Neuronal stem cell (in vitro differentiated cells): ENCODE measurements around the gene ZNF334.

Source experiments
- DNase-seq: peaks from one replicate; pipeline ENCODE4 v3.0.0-alpha.2; 2013; ENCODE audit warnings: low spot score
- H2AFZ ChIP-seq: one replicate; pipeline ENCODE4 v1.6.1; 2013; ENCODE audit warnings: mild to moderate bottlenecking, low read length, inconsistent platforms
- H2AK5ac ChIP-seq: 2 replicates; pipeline ENCODE4 v1.6.1; 2013; ENCODE audit warnings: low read depth, mild to moderate bottlenecking, inconsistent platforms, low read length, moderate library complexity, mixed read lengths
- H2BK120ac ChIP-seq: 2 replicates; pipeline ENCODE4 v1.6.1; 2013; ENCODE audit warnings: low read depth, mild to moderate bottlenecking, inconsistent platforms, low read length, moderate library complexity, mixed read lengths
- H2BK12ac ChIP-seq: one replicate; pipeline ENCODE4 v1.6.1; 2013; ENCODE audit warnings: low read length, inconsistent platforms
- H2BK15ac ChIP-seq: 2 replicates; pipeline ENCODE4 v1.6.1; 2013; ENCODE audit warnings: mild to moderate bottlenecking, low read length, inconsistent platforms, mixed read lengths
- H2BK5ac ChIP-seq: one replicate; pipeline ENCODE4 v1.6.1; 2013; ENCODE audit warnings: inconsistent platforms, mild to moderate bottlenecking, low read length, moderate library complexity
- H3K14ac ChIP-seq: one replicate; pipeline ENCODE4 v1.6.1; 2013; ENCODE audit warnings: low read length, inconsistent platforms
- H3K18ac ChIP-seq: 2 replicates; pipeline ENCODE4 v1.6.1; 2013; ENCODE audit warnings: low read length, inconsistent platforms
- H3K23ac ChIP-seq: 2 replicates; pipeline ENCODE4 v1.6.1; 2013; ENCODE audit warnings: low read depth, mild to moderate bottlenecking, mixed read lengths, low read length, inconsistent platforms; ENCODE audit not compliant: poor library complexity
- H3K27ac ChIP-seq: replicated peaks from 3 replicates; pipeline ENCODE4 v1.5.1; 2013; ENCODE audit warnings: low read length, inconsistent platforms
- H3K27me3 ChIP-seq, 3 experiments: 2 replicates each; pipeline ENCODE4 v1.6.1; 2013; ENCODE audit warnings: low read length in 3 of 3, mild to moderate bottlenecking in 2 of 3, inconsistent platforms in 1 of 3, low read depth in 1 of 3, mixed read lengths in 1 of 3, moderate library complexity in 1 of 3; ENCODE audit not compliant: control insufficient read depth in 3 of 3, insufficient read depth in 3 of 3
- H3K36me3 ChIP-seq, 2 donors: replicated peaks in 1 of 2; 2 replicates each; pipeline ENCODE4 v1.6.1; 2013; ENCODE audit warnings: low read length in 2 of 2; ENCODE audit not compliant: control insufficient read depth in 2 of 2, insufficient read depth in 2 of 2
- H3K4ac ChIP-seq: 2 replicates; pipeline ENCODE4 v1.6.1; 2013; ENCODE audit warnings: inconsistent platforms, mild to moderate bottlenecking, low read length, moderate library complexity
- H3K4me1 ChIP-seq, 2 donors: 1 replicate in 1 of 2; 2 replicates in 1 of 2; pipeline ENCODE4 v1.6.1; 2013; ENCODE audit warnings: low read length in 2 of 2, low read depth in 1 of 2; ENCODE audit not compliant: control insufficient read depth in 2 of 2, insufficient read depth in 1 of 2
- H3K4me2 ChIP-seq: one replicate; pipeline ENCODE4 v1.6.1; 2013; ENCODE audit warnings: mild to moderate bottlenecking, low read length, inconsistent platforms; ENCODE audit not compliant: insufficient read depth, poor library complexity, severe bottlenecking
- H3K4me3 ChIP-seq, 2 donors: 2 replicates each; pipeline ENCODE4 v1.5.1; 2013; ENCODE audit warnings: low read length in 2 of 2, mild to moderate bottlenecking in 2 of 2, inconsistent platforms in 1 of 2, moderate library complexity in 1 of 2
- H3K79me1 ChIP-seq: one replicate; pipeline ENCODE4 v1.6.1; 2013; ENCODE audit warnings: low read depth, mild to moderate bottlenecking, inconsistent platforms, low read length, moderate library complexity
- H3K9ac ChIP-seq: one replicate; pipeline ENCODE4 v1.6.1; 2013; ENCODE audit warnings: mild to moderate bottlenecking, low read depth, low read length, inconsistent platforms; ENCODE audit not compliant: poor library complexity
- H3K9me3 ChIP-seq, 2 donors: replicated peaks in 1 of 2; 2 replicates each; pipeline versions ENCODE3 to v1.6.1; 2013; ENCODE audit warnings: low read length in 2 of 2, mild to moderate bottlenecking in 2 of 2, inconsistent platforms in 1 of 2, low read depth in 1 of 2, mixed read lengths in 1 of 2, moderate library complexity in 1 of 2; ENCODE audit not compliant: control insufficient read depth in 2 of 2, insufficient read depth in 1 of 2
- H4K8ac ChIP-seq: one replicate; pipeline ENCODE4 v1.6.1; 2013; ENCODE audit warnings: low read depth, mild to moderate bottlenecking, inconsistent platforms, low read length, moderate library complexity
- H4K91ac ChIP-seq: one replicate; pipeline ENCODE4 v1.6.1; 2013; ENCODE audit warnings: low read length, low read depth, mild to moderate bottlenecking, inconsistent platforms; ENCODE audit not compliant: poor library complexity
- WGBS, 2 donors: extraction: QIAGEN DNeasy Blood & Tissue Kit; methylation state at CpG; one replicate each; pipeline ENCODE4 v1.1.7; 2013; ENCODE audit warnings: missing lambda C conversion rate in 2 of 2, mixed read lengths in 1 of 2; ENCODE audit not compliant: insufficient read length in 2 of 2, insufficient replicate concordance in 1 of 2; ENCODE audit errors: extremely low coverage in 2 of 2; 5-methylcytosine and 5-hydroxymethylcytosine counted together

Gene ZNF334

GRCh38 chr20:46464451-46464850, 48.9 kb downstream of the ZNF334 start:
- Histone ChIP-seq H3K36me3 (no peaks in the 10 kb centered on the region), H3K23ac (no peak overlapping the region), H3K4me2 (no peak overlapping the region), H3K14ac (no peak overlapping the region), H3K79me1 (no peaks in the 10 kb centered on the region), H3K4ac (no peak overlapping the region), H3K9ac (no peak overlapping the region), H3K18ac (no peak overlapping the region), H2BK5ac (no peak overlapping the region), H3K27ac (no peak overlapping the region), H2BK15ac (no peak overlapping the region), H4K91ac (no peak overlapping the region), H3K9me3 (no peaks in the 10 kb centered on the region), H3K4me3 (no peak overlapping the region), H2AK5ac (no peak overlapping the region), H2BK12ac (no peak overlapping the region), H3K27me3 (no peaks in the 10 kb centered on the region), H2AFZ (no peak overlapping the region), H3K4me1 (peaks cover 0 to 6% of the 10 kb centered on the region in 2 donors), H4K8ac (no peak overlapping the region), H2BK120ac (no peak overlapping the region)
- no peak for DNase-seq
- no CpG with 5 or more reads among the region's 3 CpGs for WGBS, 2 donors

DNA sequence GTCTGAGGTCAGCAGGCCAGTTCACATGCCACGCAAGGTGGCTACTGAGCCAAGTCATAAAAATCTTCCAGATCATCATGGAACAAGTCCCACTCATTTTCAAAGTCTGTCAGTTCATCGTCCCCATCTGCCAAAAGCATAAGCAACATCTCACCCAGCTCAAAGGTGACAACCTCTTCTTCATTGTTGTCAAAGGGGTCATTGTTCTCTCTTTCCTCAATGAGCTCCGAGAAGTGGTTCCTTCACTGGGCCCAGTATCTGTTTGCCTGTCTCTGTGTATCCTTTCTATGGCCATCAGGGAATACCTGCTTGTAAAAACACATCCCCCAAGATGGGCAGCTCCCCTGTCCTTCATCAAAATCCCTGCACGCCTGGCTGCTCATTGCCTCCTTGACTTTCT, 49.5 kb downstream of the ZNF334 start:
- no peak overlapping the region for H3K14ac ChIP-seq
- H3K27ac ChIP-seq: no peak overlapping the region
- H4K8ac ChIP-seq: no peak overlapping the region
- no peak overlapping the region for H3K9ac ChIP-seq
- H3K79me1 ChIP-seq: no peaks in the 10 kb centered on the region
- no peaks in the 10 kb centered on the region for H3K9me3 ChIP-seq
- peaks cover 0 to 4% (median 0%) of the 10 kb centered on the region in 3 experiments for H3K27me3 ChIP-seq
- H2BK120ac ChIP-seq: no peak overlapping the region
- no peak overlapping the region for H3K23ac ChIP-seq
- no peak overlapping the region for H2AFZ ChIP-seq
- H3K4me1 ChIP-seq: peaks cover 0 to 5% of the 10 kb centered on the region in 2 donors
- no peak overlapping the region for H2BK15ac ChIP-seq
- no peak overlapping the region for H3K4me2 ChIP-seq
- H3K36me3 ChIP-seq: no peaks in the 10 kb centered on the region
- no CpG with 5 or more reads among the region's 4 CpGs for WGBS, 2 donors
- no peak overlapping the region for H2BK12ac ChIP-seq
- no peak overlapping the region for H3K4me3 ChIP-seq
- H3K4ac ChIP-seq: no peak overlapping the region
- no peak for DNase-seq
- H3K18ac ChIP-seq: no peak overlapping the region
- H2BK5ac ChIP-seq: no peak overlapping the region
- H4K91ac ChIP-seq: no peak overlapping the region
- H2AK5ac ChIP-seq: no peak overlapping the region

GRCh38 chr20:46461808-46462207, 51.6 kb downstream of the ZNF334 start:
- Histone ChIP-seq H3K4me2 (no peak overlapping the region), H3K9ac (no peak overlapping the region), H2BK5ac (no peak overlapping the region), H4K91ac (no peak overlapping the region), H3K4me3 (no peak overlapping the region), H3K27ac (no peak overlapping the region), H3K27me3 (peaks cover 0 to 8% (median 0%) of the 10 kb centered on the region in 3 experiments), H3K4me1 (no peaks in the 10 kb centered on the region), H3K18ac (no peak overlapping the region), H3K23ac (no peak overlapping the region), H4K8ac (no peak overlapping the region), H3K9me3 (peaks cover 14 to 15% of the 10 kb centered on the region in 2 donors), H2BK15ac (no peak overlapping the region), H2AFZ (no peak overlapping the region), H3K4ac (no peak overlapping the region), H3K36me3 (no peaks in the 10 kb centered on the region), H2AK5ac (no peak overlapping the region), H2BK12ac (no peak overlapping the region), H2BK120ac (no peak overlapping the region), H3K14ac (no peak overlapping the region), H3K79me1 (peaks cover 3% of the 10 kb centered on the region)
- DNase-seq: no peak
- WGBS, 2 donors: no CpG with 5 or more reads among the region's 3 CpGs

DNA sequence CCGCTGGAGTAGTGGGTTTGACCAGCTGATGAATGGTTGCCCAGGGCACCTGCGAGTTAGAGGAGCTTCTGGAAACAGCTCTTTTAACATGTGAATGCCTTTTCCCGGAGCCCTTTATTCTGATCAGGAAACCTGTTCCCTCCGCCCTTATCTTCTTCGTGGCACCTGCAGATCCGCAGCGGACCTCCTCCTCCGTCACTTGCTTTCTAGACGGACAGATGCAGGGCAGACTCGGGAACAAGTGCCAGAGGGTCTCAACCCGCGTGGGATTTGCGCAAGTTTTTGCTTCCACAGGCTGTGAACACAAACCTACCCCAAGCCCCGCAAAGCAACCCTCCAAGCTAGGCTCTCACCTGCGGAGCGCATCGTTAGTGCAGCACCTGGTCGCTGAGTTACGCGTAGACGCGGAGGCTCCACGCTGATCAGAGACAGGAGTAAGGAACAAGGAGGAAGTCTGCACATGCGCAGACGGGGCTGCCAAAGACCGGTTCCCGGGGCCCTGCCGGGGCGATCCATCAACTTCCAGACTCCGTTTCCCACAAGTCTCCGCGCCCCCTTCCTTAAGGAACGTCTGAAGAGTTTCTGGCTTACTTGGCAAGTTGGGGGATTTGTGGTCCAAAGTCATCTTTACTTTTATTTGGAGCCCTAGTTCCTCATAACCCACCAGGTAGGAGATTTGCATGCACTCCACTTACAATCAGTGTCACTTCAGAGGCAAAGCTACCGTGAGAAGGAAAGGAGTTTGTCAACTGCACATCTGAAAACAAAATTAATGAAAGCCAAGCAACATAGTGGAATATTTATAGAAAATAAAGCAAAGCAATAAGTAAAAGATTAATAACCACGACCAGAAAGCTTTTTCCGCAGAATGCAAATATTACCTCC, 54.3 kb downstream of the ZNF334 start:
- peak overlapping the region; percentile 66 for H3K18ac ChIP-seq
- no CpG with 5 or more reads among the region's 36 CpGs for WGBS, 2 donors
- H3K9ac ChIP-seq: no peak overlapping the region
- peak; percentile 54 for DNase-seq
- peaks cover 20 to 33% of the 10 kb centered on the region in 2 donors for H3K9me3 ChIP-seq
- peak overlapping the region; percentile 27 for H2BK5ac ChIP-seq
- peak overlapping the region; percentile 56 for H3K4me2 ChIP-seq
- no peaks in the 10 kb centered on the region for H3K4me1 ChIP-seq
- no peak overlapping the region for H2BK12ac ChIP-seq
- H3K27me3 ChIP-seq: peaks cover 0 to 8% (median 0%) of the 10 kb centered on the region in 3 experiments
- no peak overlapping the region for H2BK120ac ChIP-seq
- H3K27ac ChIP-seq: no peak overlapping the region
- H3K23ac ChIP-seq: no peak overlapping the region
- H2AFZ ChIP-seq: peak overlapping the region; percentile 84
- peak overlapping the region; percentile 38 to 82 for H3K4me3 ChIP-seq
- H2AK5ac ChIP-seq: no peak overlapping the region
- no peak overlapping the region for H2BK15ac ChIP-seq
- H3K79me1 ChIP-seq: peaks cover 3% of the 10 kb centered on the region
- H4K91ac ChIP-seq: no peak overlapping the region
- no peaks in the 10 kb centered on the region for H3K36me3 ChIP-seq
- H3K4ac ChIP-seq: no peak overlapping the region
- no peak overlapping the region for H4K8ac ChIP-seq
- H3K14ac ChIP-seq: no peak overlapping the region
